ENCODE data around the gene PPP1R27. TPM values are rescaled to one million over a fixed set of nuclear protein-coding genes. Genes with fewer than 3 reads are reported as not detected.
"Not testable (repeated sequence)": the region's sequence is repeated elsewhere in the genome, so short reads cannot be mapped to it uniquely, and the experiment has no call there.

The PPP1R27 gene
- total RNA-seq, 1 experiment from 2014 or later: not detected

GRCh38 chr17:81851423-81851822 is 16.6 kb upstream of the PPP1R27 start:
- H3K36me3 ChIP-seq (replicated peaks; ENCODE audit: control insufficient read depth, insufficient read depth, low read length): peaks cover 32% of the 10 kb centered on the region
- H3K4me3 ChIP-seq (ENCODE audit: insufficient read depth, low read depth, low read length): no peak overlapping the region
- no peaks in the 10 kb centered on the region for H3K27me3 ChIP-seq (ENCODE audit: control insufficient read depth, insufficient read depth, low read length)

GRCh38 chr17:81849457-81849856 is 14.6 kb upstream of the PPP1R27 start:
- H3K36me3 ChIP-seq (replicated peaks; ENCODE audit: control insufficient read depth, insufficient read depth, low read length): peaks cover 39% of the 10 kb centered on the region
- H3K27me3 ChIP-seq (ENCODE audit: control insufficient read depth, insufficient read depth, low read length): no peaks in the 10 kb centered on the region
- no peak for DNase-seq
- no peak overlapping the region for H3K4me3 ChIP-seq (ENCODE audit: insufficient read depth, low read depth, low read length)

More at GRCh38 chr17:81851423-81851822, 16.6 kb upstream of the PPP1R27 start:
- DNase-seq: no peak

GRCh38 chr17:81846743-81847689 is 12.2 kb upstream of the PPP1R27 start:
- Histone ChIP-seq H3K36me3 (replicated peaks; ENCODE audit: control insufficient read depth, insufficient read depth, low read length) (peaks cover 29% of the 10 kb centered on the region), H3K4me3 (ENCODE audit: insufficient read depth, low read depth, low read length) (no peak overlapping the region), H3K27me3 (ENCODE audit: control insufficient read depth, insufficient read depth, low read length) (no peaks in the 10 kb centered on the region)
- no peak for DNase-seq

- DNase-seq: no peak
- peaks cover 27% of the 10 kb centered on the region for H3K36me3 ChIP-seq (replicated peaks; ENCODE audit: control insufficient read depth, insufficient read depth, low read length)
- H3K27me3 ChIP-seq (ENCODE audit: control insufficient read depth, insufficient read depth, low read length): no peaks in the 10 kb centered on the region
- no peak overlapping the region for H3K4me3 ChIP-seq (ENCODE audit: insufficient read depth, low read depth, low read length)
Observed at GRCh38 chr17:81845881-81846742, 11.3 kb upstream of the PPP1R27 start.

GRCh38 chr17:81845361-81845760 is 10.5 kb upstream of the PPP1R27 start:
- no peaks in the 10 kb centered on the region for H3K27me3 ChIP-seq (ENCODE audit: control insufficient read depth, insufficient read depth, low read length)
- no peak for DNase-seq
- no peak overlapping the region for H3K4me3 ChIP-seq (ENCODE audit: insufficient read depth, low read depth, low read length)
- peaks cover 27% of the 10 kb centered on the region for H3K36me3 ChIP-seq (replicated peaks; ENCODE audit: control insufficient read depth, insufficient read depth, low read length)

GRCh38 chr17:81844887-81845286 is 10.0 kb upstream of the PPP1R27 start:
- Histone ChIP-seq H3K36me3 (replicated peaks; ENCODE audit: control insufficient read depth, insufficient read depth, low read length) (peaks cover 27% of the 10 kb centered on the region), H3K4me3 (ENCODE audit: insufficient read depth, low read depth, low read length) (no peak overlapping the region), H3K27me3 (ENCODE audit: control insufficient read depth, insufficient read depth, low read length) (no peaks in the 10 kb centered on the region)
- no peak for DNase-seq

- H3K36me3 ChIP-seq (replicated peaks; ENCODE audit: control insufficient read depth, insufficient read depth, low read length): peaks cover 27% of the 10 kb centered on the region
Observed at GRCh38 chr17:81844327-81844851, 9.5 kb upstream of the PPP1R27 start.

GRCh38 chr17:81843713-81844326 is 9.0 kb upstream of the PPP1R27 start:
- Histone ChIP-seq H3K4me3 (ENCODE audit: insufficient read depth, low read depth, low read length) (no peak overlapping the region), H3K36me3 (replicated peaks; ENCODE audit: control insufficient read depth, insufficient read depth, low read length) (peaks cover 27% of the 10 kb centered on the region), H3K27me3 (ENCODE audit: control insufficient read depth, insufficient read depth, low read length) (no peaks in the 10 kb centered on the region)

More at GRCh38 chr17:81844327-81844851, 9.5 kb upstream of the PPP1R27 start:
- Histone ChIP-seq H3K4me3 (ENCODE audit: insufficient read depth, low read depth, low read length) (no peak overlapping the region), H3K27me3 (ENCODE audit: control insufficient read depth, insufficient read depth, low read length) (no peaks in the 10 kb centered on the region)
- DNase-seq: no peak

GRCh38 chr17:81842725-81843504 is 8.1 kb upstream of the PPP1R27 start:
- no peak for DNase-seq
- no peaks in the 10 kb centered on the region for H3K27me3 ChIP-seq (ENCODE audit: control insufficient read depth, insufficient read depth, low read length)
- H3K4me3 ChIP-seq (ENCODE audit: insufficient read depth, low read depth, low read length): no peak overlapping the region
- peaks cover 26% of the 10 kb centered on the region for H3K36me3 ChIP-seq (replicated peaks; ENCODE audit: control insufficient read depth, insufficient read depth, low read length)

More at GRCh38 chr17:81843713-81844326, 9.0 kb upstream of the PPP1R27 start:
- DNase-seq: peak; percentile 60

GRCh38 chr17:81842378-81842724 is 7.5 kb upstream of the PPP1R27 start:
- no peak overlapping the region for H3K4me3 ChIP-seq (ENCODE audit: insufficient read depth, low read depth, low read length)
- no peaks in the 10 kb centered on the region for H3K27me3 ChIP-seq (ENCODE audit: control insufficient read depth, insufficient read depth, low read length)
- H3K36me3 ChIP-seq (replicated peaks; ENCODE audit: control insufficient read depth, insufficient read depth, low read length): peaks cover 26% of the 10 kb centered on the region
- DNase-seq: no peak

- DNase-seq: no peak
- H3K27me3 ChIP-seq (ENCODE audit: control insufficient read depth, insufficient read depth, low read length): no peaks in the 10 kb centered on the region
- H3K4me3 ChIP-seq (ENCODE audit: insufficient read depth, low read depth, low read length): no peak overlapping the region
Observed at GRCh38 chr17:81841866-81842265, 7.0 kb upstream of the PPP1R27 start.

GRCh38 chr17:81840826-81841778 is 6.3 kb upstream of the PPP1R27 start:
- Histone ChIP-seq H3K36me3 (replicated peaks; ENCODE audit: control insufficient read depth, insufficient read depth, low read length) (peaks cover 16% of the 10 kb centered on the region), H3K4me3 (ENCODE audit: insufficient read depth, low read depth, low read length) (no peak overlapping the region), H3K27me3 (ENCODE audit: control insufficient read depth, insufficient read depth, low read length) (no peaks in the 10 kb centered on the region)
- DNase-seq: peak; percentile 74

More at GRCh38 chr17:81841866-81842265, 7.0 kb upstream of the PPP1R27 start:
- peaks cover 24% of the 10 kb centered on the region for H3K36me3 ChIP-seq (replicated peaks; ENCODE audit: control insufficient read depth, insufficient read depth, low read length)

- H3K27me3 ChIP-seq (ENCODE audit: control insufficient read depth, insufficient read depth, low read length); DNase-seq; H3K36me3 ChIP-seq (replicated peaks; ENCODE audit: control insufficient read depth, insufficient read depth, low read length); H3K4me3 ChIP-seq (ENCODE audit: insufficient read depth, low read depth, low read length): not testable (repeated sequence)
Observed at GRCh38 chr17:81840059-81840458, 5.2 kb upstream of the PPP1R27 start.

Measured in H7 (cell line).